Measurements from ENCODE around the gene MECR.
A peak's percentile ranks its signal among the peaks of the same experiment; 100 is the strongest.

The MECR gene, protein sequence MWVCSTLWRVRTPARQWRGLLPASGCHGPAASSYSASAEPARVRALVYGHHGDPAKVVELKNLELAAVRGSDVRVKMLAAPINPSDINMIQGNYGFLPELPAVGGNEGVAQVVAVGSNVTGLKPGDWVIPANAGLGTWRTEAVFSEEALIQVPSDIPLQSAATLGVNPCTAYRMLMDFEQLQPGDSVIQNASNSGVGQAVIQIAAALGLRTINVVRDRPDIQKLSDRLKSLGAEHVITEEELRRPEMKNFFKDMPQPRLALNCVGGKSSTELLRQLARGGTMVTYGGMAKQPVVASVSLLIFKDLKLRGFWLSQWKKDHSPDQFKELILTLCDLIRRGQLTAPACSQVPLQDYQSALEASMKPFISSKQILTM
- total RNA-seq: 6.7 to 8.1 reads per million in 2 donors

DNA sequence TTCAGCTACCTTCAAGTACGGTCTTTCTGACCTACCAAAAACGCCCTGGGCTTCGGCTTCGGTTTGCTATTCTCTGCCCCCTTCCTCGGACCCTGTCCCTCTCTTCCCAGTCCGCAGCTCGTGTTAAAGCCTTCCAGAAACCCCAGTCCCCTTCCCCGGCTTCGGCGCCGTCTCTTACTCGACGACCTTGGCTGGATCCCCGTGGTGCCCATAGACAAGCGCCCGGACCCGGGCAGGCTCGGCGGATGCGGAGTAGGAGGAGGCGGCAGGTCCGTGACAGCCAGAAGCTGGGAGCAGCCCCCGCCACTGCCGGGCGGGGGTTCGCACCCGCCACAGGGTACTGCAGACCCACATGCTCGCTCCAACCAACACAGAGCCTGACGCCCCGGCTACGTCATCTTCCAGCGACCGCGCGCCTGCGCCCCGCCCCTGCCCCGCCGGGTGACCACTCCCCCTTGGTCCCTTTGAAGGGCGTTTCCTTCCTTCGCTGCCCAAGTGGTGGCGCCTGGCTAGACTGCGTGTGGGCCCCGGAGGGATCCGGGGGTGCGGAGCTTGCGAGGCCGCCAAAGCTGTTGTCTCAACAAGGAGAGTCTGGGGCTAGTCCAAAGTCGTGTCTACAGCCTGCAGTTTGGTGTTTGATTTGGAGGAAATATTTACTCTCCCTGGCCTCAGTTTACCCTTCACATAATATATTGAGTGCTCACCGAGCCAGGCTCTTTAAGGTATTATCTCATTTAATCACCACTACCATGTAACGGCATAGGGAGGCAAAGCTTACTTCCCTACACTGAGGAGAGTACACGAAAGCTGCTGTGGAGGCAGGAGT, at the start of gene MECR:
Gene MECR, minus strand, starts transcription at position 382 of the 826 bp plus-strand sequence. Its CDS starts 28 bp downstream, at position 354.
- DNase-seq: peak; percentile 94

DNA sequence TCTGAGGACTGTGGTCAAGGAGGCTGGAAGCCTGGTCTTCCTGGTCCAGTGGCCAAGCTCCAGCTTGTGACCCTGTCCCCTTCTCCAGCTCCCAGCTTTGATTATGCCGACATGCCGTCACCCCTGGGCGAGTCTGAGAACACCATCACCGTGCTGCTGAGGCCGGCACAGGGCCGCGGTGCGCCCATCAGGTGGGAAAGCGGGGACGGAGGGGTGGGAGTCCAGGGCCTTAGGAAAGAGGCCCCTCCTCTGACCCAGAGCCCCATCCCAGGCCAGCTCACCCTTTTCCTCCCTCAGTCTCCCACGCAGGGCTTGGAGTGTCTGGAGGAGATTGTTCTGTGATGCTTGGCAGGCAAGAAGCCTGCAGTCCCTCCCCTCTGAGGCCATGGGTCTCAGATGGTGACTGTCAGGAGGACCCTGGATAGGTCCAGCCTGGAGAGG, 49.2 kb upstream of the MECR start:
- no peak for DNase-seq

- no peak for DNase-seq
Measured at GRCh38 chr1:29279406-29279805, 48.7 kb upstream of the MECR start.

- DNase-seq: no peak
Measured at GRCh38 chr1:29278124-29278523, 47.4 kb upstream of the MECR start.

- DNase-seq: no peak
Measured at GRCh38 chr1:29275435-29275834, 44.7 kb upstream of the MECR start.

- DNase-seq: no peak
Measured at GRCh38 chr1:29272147-29272907, 41.6 kb upstream of the MECR start.

GRCh38 chr1:29271724-29272123, 41.0 kb upstream of the MECR start:
- DNase-seq: no peak

DNA sequence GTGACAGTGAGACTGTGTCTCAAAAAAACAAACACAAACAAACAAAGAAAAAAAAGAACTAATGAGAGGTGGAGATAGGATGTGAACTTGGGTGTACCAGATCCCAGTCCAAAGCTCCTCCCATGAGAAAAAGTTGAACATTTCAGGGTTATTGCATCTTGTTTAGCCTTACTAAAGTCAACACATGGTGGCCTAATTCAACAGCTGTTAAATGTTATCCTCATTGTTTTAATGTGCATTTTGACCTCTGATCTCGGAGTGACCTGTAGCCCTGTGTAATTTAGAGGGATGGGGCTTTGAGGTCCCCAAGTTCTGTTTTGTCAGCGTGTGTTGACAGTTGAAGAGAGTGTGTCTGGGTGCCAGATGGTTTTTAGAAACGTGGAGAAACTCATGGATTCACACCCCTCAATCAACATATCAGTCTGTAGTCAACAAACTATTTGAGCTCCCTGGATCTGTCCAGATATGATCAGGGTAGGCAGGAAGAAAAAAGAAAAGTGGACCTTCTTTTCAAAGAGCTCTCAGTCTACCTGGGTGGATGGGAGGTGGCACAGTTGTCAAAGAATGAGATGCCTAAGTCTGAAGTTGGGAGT, 40.3 kb upstream of the MECR start:
- DNase-seq: no peak

- DNase-seq: no peak
Measured at GRCh38 chr1:29269382-29269781, 38.6 kb upstream of the MECR start.

- no peak for DNase-seq
Measured at GRCh38 chr1:29267321-29268070, 36.8 kb upstream of the MECR start.

GRCh38 chr1:29266912-29267311, 36.2 kb upstream of the MECR start:
- no peak for DNase-seq

- no peak for DNase-seq
Measured at GRCh38 chr1:29264773-29265389, 34.1 kb upstream of the MECR start.

GRCh38 chr1:29260531-29260930, 29.8 kb upstream of the MECR start:
- DNase-seq: no peak

- no peak for DNase-seq
Measured at GRCh38 chr1:29259802-29260441, 29.2 kb upstream of the MECR start.

GRCh38 chr1:29258976-29259801, 28.5 kb upstream of the MECR start:
- no peak for DNase-seq

DNA sequence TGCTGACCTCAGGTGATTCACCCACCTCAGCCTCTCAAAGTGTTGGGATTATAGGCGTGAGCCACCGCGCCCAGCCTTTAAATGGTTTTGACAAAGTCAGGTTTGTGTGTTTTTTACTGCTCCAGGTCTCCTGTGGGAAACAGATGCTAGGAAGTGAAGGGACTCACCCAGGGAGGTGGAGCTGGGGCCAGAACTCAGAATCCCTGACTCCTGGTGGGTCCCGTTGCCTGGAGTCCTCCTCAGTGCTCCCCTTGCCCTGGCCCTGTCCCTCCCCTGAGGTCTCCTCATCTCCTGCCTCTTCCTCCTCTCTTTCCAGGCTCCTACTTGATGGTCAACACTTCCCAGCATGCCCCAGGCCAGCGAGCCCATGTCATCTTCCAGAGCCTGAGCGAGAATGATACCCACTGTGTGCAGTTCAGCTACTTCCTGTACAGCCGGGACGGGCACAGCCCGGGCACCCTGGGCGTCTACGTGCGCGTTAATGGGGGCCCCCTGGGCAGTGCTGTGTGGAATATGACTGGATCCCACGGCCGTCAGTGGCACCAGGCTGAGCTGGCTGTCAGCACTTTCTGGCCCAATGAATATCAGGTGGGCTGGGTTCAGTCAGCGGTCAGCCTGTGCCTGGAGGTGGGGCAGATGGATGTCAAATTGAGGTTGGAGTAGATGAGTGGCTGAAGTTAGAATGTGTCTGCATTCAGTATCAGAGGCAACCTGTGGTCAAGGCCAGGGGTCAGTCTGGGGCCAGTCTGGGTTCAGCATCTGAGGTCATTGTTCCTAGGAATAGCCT, 27.6 kb upstream of the MECR start:
- DNase-seq: no peak

DNA sequence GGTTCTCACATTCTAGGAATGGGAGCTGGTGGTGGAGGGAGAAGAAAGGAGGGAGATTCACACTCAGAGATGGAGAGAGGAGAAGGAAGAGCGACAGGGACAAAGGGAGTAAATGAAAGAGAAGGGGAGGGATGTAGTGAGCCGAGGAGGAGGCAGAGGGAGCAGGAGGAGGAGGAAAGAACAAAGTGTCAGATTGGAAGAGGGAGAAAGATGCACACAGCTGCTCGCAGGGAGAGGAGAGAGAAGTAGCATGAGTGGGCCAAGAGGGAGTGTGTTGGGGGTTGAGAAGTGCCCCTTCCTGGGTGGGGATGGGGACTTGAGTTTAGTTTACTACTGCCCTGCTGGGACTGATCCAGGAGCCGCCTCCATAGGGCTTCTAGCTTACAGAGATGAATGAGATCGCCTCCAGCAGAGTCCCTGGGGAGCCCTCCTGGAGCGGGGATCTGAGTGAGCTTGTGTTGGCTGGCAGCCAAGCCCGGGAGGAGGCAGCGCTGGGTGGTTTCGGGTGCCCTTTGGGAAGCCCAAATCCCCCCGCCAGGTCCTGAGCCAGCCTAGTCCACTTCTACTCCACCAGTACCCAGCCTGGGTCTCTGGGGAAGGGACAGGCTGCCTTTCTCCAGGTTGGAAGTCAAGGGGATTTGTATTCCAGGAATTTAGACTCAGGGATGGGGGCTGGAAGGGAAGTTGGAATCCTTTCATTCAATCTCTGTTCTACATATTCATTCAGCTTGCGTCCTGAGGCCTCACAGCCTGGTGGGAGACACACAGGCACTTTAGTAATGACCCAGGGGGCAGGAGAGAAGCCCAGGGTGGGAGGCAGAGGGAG, 26.5 kb upstream of the MECR start:
- DNase-seq: no peak

DNA sequence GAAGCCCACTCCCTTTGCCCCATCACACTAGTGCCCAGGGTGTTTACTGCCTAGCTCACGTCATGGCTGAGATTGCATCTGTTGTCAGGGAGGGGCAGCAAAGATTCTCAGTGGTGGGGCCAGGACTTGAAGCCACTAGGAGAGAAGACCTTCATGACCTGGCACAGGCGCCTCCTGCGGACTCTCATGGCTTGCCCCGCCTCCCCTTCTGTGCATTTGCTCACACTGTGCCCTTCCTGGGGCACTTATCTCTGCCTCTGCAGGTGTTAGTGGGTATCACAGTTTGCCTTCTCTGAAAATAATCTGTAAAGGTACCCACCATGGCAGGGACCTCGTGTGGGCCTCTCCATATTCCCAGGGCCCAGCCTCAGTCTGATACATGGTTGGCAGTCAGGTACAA, 25.7 kb upstream of the MECR start:
- DNase-seq: no peak

Data from activated gamma-delta T cell (primary cell).